ENCODE measurements around the gene RIN3. TPM values are rescaled to one million over a fixed set of nuclear protein-coding genes. Genes with fewer than 3 reads are reported as not detected.

The RIN3 gene
- total and polyA plus RNA-seq, 10 donors, result 17.2 to 117 (median 75.7) TPM

DNA sequence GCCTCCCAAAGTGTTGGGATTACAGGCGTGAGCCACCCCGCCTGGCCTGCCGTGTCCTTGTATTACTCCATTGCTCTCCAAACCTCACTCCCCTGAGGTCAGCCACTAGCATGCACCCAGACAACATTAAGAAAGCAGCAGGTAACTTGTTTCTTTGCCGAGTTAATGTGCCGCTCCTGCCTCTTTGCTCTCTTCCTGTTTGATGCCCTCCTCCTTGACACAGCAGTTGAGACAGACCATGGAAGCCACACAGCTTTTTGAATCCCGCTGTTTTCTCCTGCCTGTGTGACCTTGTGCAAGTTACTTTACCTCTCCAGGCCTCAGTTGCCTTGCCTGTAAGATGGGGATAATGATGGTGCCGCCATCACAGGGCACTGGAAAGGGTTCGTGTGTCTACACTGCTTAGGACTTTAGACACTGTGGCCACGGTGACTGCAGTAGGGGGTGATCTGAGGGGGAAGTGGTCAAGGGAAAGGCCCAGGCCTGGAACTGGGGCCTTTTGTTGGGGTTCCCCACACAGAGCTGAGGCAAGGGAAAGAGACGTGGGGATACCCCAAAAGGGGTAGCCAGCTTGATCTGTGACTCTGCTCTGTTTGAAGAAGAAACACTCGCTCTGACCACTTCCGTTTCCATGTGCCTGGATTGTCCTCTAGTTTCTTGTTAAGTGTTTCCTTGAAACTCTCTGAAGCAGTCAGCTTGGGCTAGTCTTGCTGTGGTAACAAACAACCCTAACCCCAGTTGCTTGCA, 69.3 kb downstream of the RIN3 start:
- Histone ChIP-seq H3K27me3 (replicated peaks in 1 of 7) (no peaks in the 10 kb centered on the region), H3K36me3 (peaks cover 0 to 74% (median 29%) of the 10 kb centered on the region in 6 donors), H3K27ac (peak overlapping the region in 4 of 8 donors; percentile 26 to 75 (median 60)), H3K4me3 (no peak overlapping the region), H3K9me3 (no peaks in the 10 kb centered on the region), H3K4me1 (peaks cover 13 to 89% (median 66%) of the 10 kb centered on the region in 6 donors)
- TF ChIP-seq POLR2A (IDR thresholded peaks at IDR 0.05) (no peak), POLR2AphosphoS5 (IDR thresholded peaks at IDR 0.05) (no peak)
- TF ChIP-seq, protein P1, sequence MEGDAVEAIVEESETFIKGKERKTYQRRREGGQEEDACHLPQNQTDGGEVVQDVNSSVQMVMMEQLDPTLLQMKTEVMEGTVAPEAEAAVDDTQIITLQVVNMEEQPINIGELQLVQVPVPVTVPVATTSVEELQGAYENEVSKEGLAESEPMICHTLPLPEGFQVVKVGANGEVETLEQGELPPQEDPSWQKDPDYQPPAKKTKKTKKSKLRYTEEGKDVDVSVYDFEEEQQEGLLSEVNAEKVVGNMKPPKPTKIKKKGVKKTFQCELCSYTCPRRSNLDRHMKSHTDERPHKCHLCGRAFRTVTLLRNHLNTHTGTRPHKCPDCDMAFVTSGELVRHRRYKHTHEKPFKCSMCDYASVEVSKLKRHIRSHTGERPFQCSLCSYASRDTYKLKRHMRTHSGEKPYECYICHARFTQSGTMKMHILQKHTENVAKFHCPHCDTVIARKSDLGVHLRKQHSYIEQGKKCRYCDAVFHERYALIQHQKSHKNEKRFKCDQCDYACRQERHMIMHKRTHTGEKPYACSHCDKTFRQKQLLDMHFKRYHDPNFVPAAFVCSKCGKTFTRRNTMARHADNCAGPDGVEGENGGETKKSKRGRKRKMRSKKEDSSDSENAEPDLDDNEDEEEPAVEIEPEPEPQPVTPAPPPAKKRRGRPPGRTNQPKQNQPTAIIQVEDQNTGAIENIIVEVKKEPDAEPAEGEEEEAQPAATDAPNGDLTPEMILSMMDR (IDR thresholded peaks at IDR 0.05 in 8 of 11, conservative IDR thresholded peaks at IDR 0.05 in 3 of 11), result no peak
- WGBS, 5 donors, result 73 to 77% (median 76%) methylated on average over 12 of the region's 12 CpGs
- intact Hi-C loops (cut with DNase I; ENCODE audit: low total_unique reads), result no loop called here
- DNase-seq, result peak; percentile 64

DNA sequence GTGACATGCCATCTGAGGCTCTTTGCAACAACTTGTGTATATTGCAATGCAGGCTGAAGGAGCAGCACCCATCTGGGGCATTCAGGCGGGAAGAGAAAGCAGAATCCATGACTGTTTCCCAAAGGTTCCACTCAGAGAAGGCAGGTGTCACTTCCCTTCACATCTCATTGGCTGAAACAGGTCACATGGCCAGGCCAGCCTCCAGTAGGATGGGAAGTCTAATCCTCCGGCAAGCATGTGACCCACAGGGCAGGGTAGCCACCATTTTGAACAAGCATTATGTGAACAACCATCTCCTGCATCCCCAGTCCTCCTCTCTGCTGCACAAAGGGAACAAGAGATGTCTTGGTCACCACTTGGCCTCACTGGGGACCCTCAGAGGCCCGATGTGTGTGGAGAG, 70.6 kb downstream of the RIN3 start:
- Histone ChIP-seq H3K27ac (peak overlapping the region in 4 of 8 donors; percentile 71 to 84 (median 76)), H3K36me3 (peaks cover 0 to 64% (median 18%) of the 10 kb centered on the region in 6 donors)

DNA sequence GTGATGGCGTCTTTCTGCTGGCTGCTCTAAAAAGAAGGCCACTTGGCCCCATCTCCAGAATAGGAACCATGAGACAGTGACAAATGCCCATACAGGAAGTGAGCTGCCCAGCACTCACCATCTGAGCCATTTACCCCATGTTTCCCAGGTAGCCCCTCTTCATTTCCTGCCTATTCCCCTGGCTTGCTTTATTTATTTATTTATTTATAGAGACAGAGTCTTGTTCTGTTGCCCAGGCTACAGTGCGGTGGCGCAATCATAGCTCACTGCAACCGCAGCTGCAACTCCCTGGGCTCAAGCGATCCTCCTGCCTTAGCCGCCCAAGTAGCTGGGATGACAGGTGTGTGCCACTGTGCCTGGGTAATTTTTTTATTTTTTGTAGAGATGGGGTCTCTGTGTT, 71.2 kb downstream of the RIN3 start:
- H3K36me3 ChIP-seq, result peaks cover 0 to 64% (median 12%) of the 10 kb centered on the region in 6 donors
- H3K9me3 ChIP-seq, result no peaks in the 10 kb centered on the region
- WGBS, 5 donors, result 51 to 89% (median 75%) methylated on average over 6 of the region's 6 CpGs
- peak overlapping the region in 7 of 8 donors; percentile 43 to 84 (median 71) for H3K27ac ChIP-seq
- peaks cover 10 to 97% (median 67%) of the 10 kb centered on the region in 6 donors for H3K4me1 ChIP-seq
- intact Hi-C loops (cut with DNase I; ENCODE audit: low total_unique reads), result no loop called here
- TF ChIP-seq, protein P1 (IDR thresholded peaks at IDR 0.05 in 8 of 11, conservative IDR thresholded peaks at IDR 0.05 in 3 of 11), result no peak
- TF ChIP-seq POLR2AphosphoS5 (IDR thresholded peaks at IDR 0.05), result no peak
- no peak for TF ChIP-seq POLR2A (IDR thresholded peaks at IDR 0.05)
- H3K27me3 ChIP-seq (replicated peaks in 1 of 7), result no peaks in the 10 kb centered on the region
- peak; percentile 77 for DNase-seq
- no peak overlapping the region for H3K4me3 ChIP-seq

More for the DNA sequence above, 70.6 kb downstream of the RIN3 start:
- H3K9me3 ChIP-seq, result no peaks in the 10 kb centered on the region
- H3K27me3 ChIP-seq (replicated peaks in 1 of 7), result no peaks in the 10 kb centered on the region
- TF ChIP-seq POLR2A (IDR thresholded peaks at IDR 0.05), result no peak
- TF ChIP-seq, protein P1 (IDR thresholded peaks at IDR 0.05 in 8 of 11, conservative IDR thresholded peaks at IDR 0.05 in 3 of 11), result no peak
- TF ChIP-seq POLR2AphosphoS5 (IDR thresholded peaks at IDR 0.05), result no peak
- peak; percentile 47 for DNase-seq
- H3K4me1 ChIP-seq, result peaks cover 10 to 93% (median 63%) of the 10 kb centered on the region in 6 donors
- no peak overlapping the region for H3K4me3 ChIP-seq
- 88 to 97% (median 95%) methylated on average over 3 of the region's 3 CpGs for WGBS, 5 donors
- intact Hi-C loops (cut with DNase I; ENCODE audit: low total_unique reads), result no loop called here

Measured in spleen (tissue), 11 donors.